K562 (cell line): ENCODE data around the gene BTBD17. TPM values are rescaled to one million over a fixed set of nuclear protein-coding genes. Genes with fewer than 3 reads are reported as not detected.

ENCODE experiments used
- ATAC-seq: fragments of 200-7000 bp; cut with Tn5 transposase; 3 replicates; pipeline ENCODE4 v1.9.1; 2020; ENCODE audit warnings: moderate library complexity
- BruUV-seq: library from RNA; stranded (reverse); fragments of 400-500 nt; replicated peaks from 2 replicates; lab custom pipeline; 2021; lab: Mats Ljungman, UMichigan
- CTCF ChIA-PET: fragments of 300-600 bp; formaldehyde crosslinking; extraction: SDS; loops from one replicate; lab custom pipeline; 2021; ENCODE audit warnings: low intra/inter-chr PET ratio; lab: Yijun Ruan, JAX
- POLR2A ChIA-PET: fragments of 300-600, 350-650 bp; sonication (Branson Sonifier 250); formaldehyde crosslinking; extraction: SDS; loops from one replicate; lab custom pipeline; 2021; ENCODE audit warnings: antibody characterized with exemption, inconsistent platforms; lab: Yijun Ruan, JAX
- DNase-seq, 4 experiments: peaks; one replicate each; pipeline versions ENCODE4 v3.0.0 to v3.0.0-alpha.2; 2011 to 2018; ENCODE audit warnings: low spot score in 3 of 4, mixed read lengths in 3 of 4; ENCODE audit errors: extremely low read depth in 1 of 4
- FAIRE-seq: peaks from 2 replicates; lab custom pipeline; 2011; peaks lifted over from hg19 to GRCh38; lab: Jason Lieb, UNC
- H2AFZ ChIP-seq: 2 replicates; pipeline ENCODE4 v1.6.0; 2011; ENCODE audit warnings: low read depth, low read length, control low read depth, inconsistent platforms
- H3K27ac ChIP-seq: fragments of 200-600 bp; 3 replicates; pipeline ENCODE4 v1.8.0; 2011; ENCODE audit warnings: low read depth, mild to moderate bottlenecking, control low read depth, inconsistent platforms, low read length, moderate library complexity, mixed read lengths; ENCODE audit errors: extremely low read depth
- H3K27me3 ChIP-seq, 2 experiments: fragments of 300-600 bp in 1 of 2; 2 replicates in 1 of 2; 3 replicates in 1 of 2; pipeline versions ENCODE4 v1.6.0 to v1.8.0; 2011; ENCODE audit warnings: inconsistent platforms in 2 of 2, low read length in 2 of 2, mild to moderate bottlenecking in 1 of 2, mixed read lengths in 1 of 2, moderate library complexity in 1 of 2; ENCODE audit not compliant: control insufficient read depth in 2 of 2, insufficient read depth in 2 of 2
- H3K36me3 ChIP-seq: fragments of 300-600 bp; 3 replicates; pipeline ENCODE4 v1.8.0; 2011; ENCODE audit warnings: mild to moderate bottlenecking, low read length, inconsistent platforms; ENCODE audit not compliant: control insufficient read depth, insufficient read depth
- H3K4me1 ChIP-seq, 2 experiments: fragments of 200-600 bp in 1 of 2; replicated peaks in 1 of 2; 2 replicates in 1 of 2; 3 replicates in 1 of 2; pipeline versions ENCODE4 v1.5.1 to v1.8.0; 2011; ENCODE audit warnings: inconsistent platforms in 2 of 2, low read length in 2 of 2, mild to moderate bottlenecking in 1 of 2, mixed read lengths in 1 of 2, moderate library complexity in 1 of 2; ENCODE audit not compliant: control insufficient read depth in 2 of 2, insufficient read depth in 2 of 2
- H3K4me2 ChIP-seq: 2 replicates; pipeline ENCODE4 v1.6.1; 2011; ENCODE audit warnings: low read length, control low read depth, inconsistent platforms, mixed read lengths; ENCODE audit not compliant: insufficient read depth
- H3K4me3 ChIP-seq: fragments of 200-600 bp; sonication (generic), shearing (Covaris generic); 2 replicates; pipeline ENCODE4 v1.5.1; 2016; ENCODE audit warnings: control low read depth, inconsistent platforms
- H3K79me2 ChIP-seq: fragments of 200-600 bp; 3 replicates; pipeline ENCODE4 v1.8.0; 2011; ENCODE audit warnings: low read length, inconsistent platforms; ENCODE audit not compliant: control insufficient read depth, insufficient read depth
- H3K9ac ChIP-seq, 2 experiments: 2 replicates each; pipeline versions ENCODE4 v1.6.0 to v1.6.1; 2011; ENCODE audit warnings: low read depth in 2 of 2, low read length in 2 of 2, control low read depth in 1 of 2, inconsistent platforms in 1 of 2, mild to moderate bottlenecking in 1 of 2, mixed read lengths in 1 of 2; ENCODE audit not compliant: insufficient read depth in 1 of 2
- H3K9me1 ChIP-seq: one replicate; pipeline ENCODE4 v1.6.0; 2011; ENCODE audit warnings: inconsistent platforms, mild to moderate bottlenecking, low read length, moderate library complexity; ENCODE audit not compliant: control insufficient read depth, insufficient read depth
- H3K9me3 ChIP-seq: replicated peaks from 2 replicates; pipeline ENCODE4 v1.5.1; 2011; ENCODE audit warnings: low read depth, low read length, inconsistent platforms; ENCODE audit not compliant: control insufficient read depth, insufficient read depth
- H4K20me1 ChIP-seq: replicated peaks from 2 replicates; pipeline ENCODE4 v1.6.1; 2011; ENCODE audit warnings: low read length, inconsistent platforms, mixed read lengths; ENCODE audit not compliant: control insufficient read depth, insufficient read depth
- COPS2 ChIP-seq: fragments of 450-650 bp; conservative IDR thresholded peaks from 2 replicates; pipeline ENCODE4 v1.6.1; 2016; ENCODE audit warnings: mild to moderate bottlenecking, moderate library complexity
- MBD2 ChIP-seq: sonication (generic); IDR thresholded peaks from 2 replicates; pipeline ENCODE4 v1.6.1; 2016; ENCODE audit warnings: low read depth, borderline replicate concordance
- MYC ChIP-seq, 2 experiments: fragments of 250-450 bp in 1 of 2; sonication (Bioruptor Pico) in 1 of 2; IDR thresholded peaks; 2 replicates each; pipeline versions ENCODE4 v1.5.1 to v1.6.1; 2012 to 2021; ENCODE audit warnings: low read depth in 2 of 2, borderline replicate concordance in 1 of 2, improper control_type of control experiment in 1 of 2, low read length in 1 of 2, mild to moderate bottlenecking in 1 of 2, moderate library complexity in 1 of 2
- MYNN ChIP-seq, 2 experiments: sonication (generic); formaldehyde crosslinking in 1 of 2; IDR thresholded peaks; 2 replicates each; pipeline versions ENCODE4 v1.5.0 to v1.6.1; 2016 to 2020; ENCODE audit warnings: antibody characterized with exemption in 1 of 2, missing genetic modification reagents in 1 of 2
- RAD21 ChIP-seq, 2 experiments: fragments of 250-450 bp in 1 of 2; fragments of 450-650 bp in 1 of 2; sonication (Bioruptor Pico) in 1 of 2; formaldehyde crosslinking in 1 of 2; IDR thresholded peaks in 1 of 2; conservative IDR thresholded peaks in 1 of 2; 2 replicates each; pipeline versions ENCODE4 v1.4.0 to v1.8.0; 2020 to 2022; ENCODE audit warnings: mild to moderate bottlenecking in 2 of 2, moderate library complexity in 1 of 2
- TCF7L2 ChIP-seq: fragments of 150-350 bp; IDR thresholded peaks from 2 replicates; pipeline ENCODE4 v1.6.1; 2016; ENCODE audit warnings: low read depth, mild to moderate bottlenecking, low read length, moderate library complexity
- ZBTB17 ChIP-seq: fragments of 450-650 bp; formaldehyde crosslinking; IDR thresholded peaks from 2 replicates; pipeline ENCODE4 v1.4.0; 2020; ENCODE audit warnings: mild to moderate bottlenecking
- ZKSCAN8 ChIP-seq: fragments of 200-800 bp; sonication (Bioruptor generic); IDR thresholded peaks from 2 replicates; pipeline ENCODE4 v1.6.1; 2016; ENCODE audit warnings: missing genetic modification characterization, missing compliant biosample characterization
- ZNF384 ChIP-seq: IDR thresholded peaks from 2 replicates; pipeline ENCODE4 v1.6.1; 2012; ENCODE audit warnings: low read depth, low read length, improper control_type of control experiment
- WGBS: fragments of 100-300 bp; shearing (Covaris generic); methylation state at CpG from one replicate; pipeline ENCODE4 v1.1.6; 2016; ENCODE audit warnings: low coverage, mixed read lengths; ENCODE audit not compliant: insufficient coverage; ENCODE audit errors: missing lambda C conversion rate; 5-methylcytosine and 5-hydroxymethylcytosine counted together
- in situ Hi-C: fragments of 300-500 bp; cut with MboI; formaldehyde crosslinking; loops from 4 replicates; pipeline ENCODE4 v1.15.0; 2018; ENCODE audit warnings: inconsistent platforms, mixed read lengths
- intact Hi-C: fragments of 100-400 bp; cut with micrococcal nuclease; formaldehyde crosslinking; loops from 2 replicates; pipeline ENCODE4 v1.14.2; 2022
- polyA plus RNA-seq, 8 experiments: library from polyadenylated mRNA; depleted of rRNA in 4 of 8; stranded (reverse) in 5 of 8; unstranded in 3 of 8; fragments of >200 nt; fragmentation: Nextera tagmentation in 2 of 8; fragmentation: Illumina TruSeq in 1 of 8; extraction: Ambion mirVana in 2 of 8; extraction: Trizol in 1 of 8; gene quantifications; 2 replicates each; pipeline versions ENCODE4 v1.2.1 to v1.2.3, GENCODE V29; 2011 to 2014; ENCODE audit warnings: inconsistent platforms in 1 of 8, missing spikeins in 1 of 8
- total RNA-seq, 7 experiments: library from RNA; depleted of rRNA in 6 of 7; stranded (reverse); fragments of >200 nt in 6 of 7; fragmentation: Illumina TruSeq in 2 of 7; extraction: Trizol in 2 of 7; gene quantifications; 2 replicates each; pipeline versions ENCODE4 v1.2.1 to v1.2.3, GENCODE V29; 2011 to 2021; ENCODE audit warnings: low replicate concordance in 1 of 7
- TF ChIP-seq, protein P1 (sequence below): IDR thresholded peaks from 2 replicates; pipeline ENCODE4 v1.6.1; 2014; ENCODE audit warnings: antibody characterized with exemption
- TF ChIP-seq, protein P2 (sequence below), 2 experiments: fragments of 450-650 bp in 1 of 2; sonication (generic) in 1 of 2; formaldehyde crosslinking; conservative IDR thresholded peaks; 2 replicates each; pipeline versions ENCODE4 v1.4.0 to v1.8.1; 2020 to 2022; ENCODE audit warnings: mild to moderate bottlenecking in 1 of 2, missing genetic modification reagents in 1 of 2
- TF ChIP-seq, protein P3 (sequence below): fragments of 250-450 bp; sonication (Bioruptor Pico); IDR thresholded peaks from 2 replicates; pipeline ENCODE4 v1.8.0; 2021; ENCODE audit warnings: moderate library complexity, mild to moderate bottlenecking, inconsistent platforms

Gene BTBD17
- total and polyA plus RNA-seq, 9 of the 15 experiments (the other 6 are each of a cell fraction or from before 2014, with no cell fraction given), result not detected

DNA sequence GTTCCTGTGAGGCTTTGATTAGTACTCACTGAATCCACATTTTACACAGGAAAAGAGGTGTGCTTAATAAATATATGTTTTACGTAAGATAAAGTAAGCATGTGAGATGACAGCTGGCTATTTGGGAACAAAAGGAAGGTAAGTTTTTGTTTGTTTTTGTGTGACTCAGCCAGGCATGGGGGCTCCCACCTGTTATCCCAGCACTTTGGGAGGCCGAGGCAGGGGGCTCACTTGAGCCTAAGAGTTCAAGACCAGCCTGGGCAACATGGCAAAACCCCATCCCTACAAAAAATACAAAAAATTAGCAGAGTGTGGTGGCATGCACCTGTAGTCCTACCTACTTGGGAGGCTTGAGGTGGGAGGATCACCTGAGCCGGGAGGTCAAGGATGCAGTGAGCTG, 23.5 kb upstream of the BTBD17 start:
- Histone ChIP-seq H2AFZ (no peak overlapping the region), H3K4me2 (no peak overlapping the region), H3K4me3 (no peak overlapping the region), H4K20me1 (no peaks in the 10 kb centered on the region), H3K36me3 (no peaks in the 10 kb centered on the region), H3K27me3 (peaks cover 32 to 54% of the 10 kb centered on the region in 2 experiments; a peak in 4 of 5 replicates), H3K9ac (no peak overlapping the region), H3K79me2 (no peaks in the 10 kb centered on the region), H3K9me3 (no peaks in the 10 kb centered on the region), H3K27ac (no peak overlapping the region), H3K4me1 (peaks cover 0 to under 1% of the 10 kb centered on the region in 2 experiments; a peak in 2 of 5 replicates), H3K9me1 (no peaks in the 10 kb centered on the region)
- no peak for DNase-seq
- FAIRE-seq, result no peak
- ATAC-seq, result no peak
- 11% methylated on average over 3 of the region's 3 CpGs for WGBS
- intact Hi-C loops (no loop called here), in situ Hi-C loops (no loop called here)
- POLR2A ChIA-PET, result interaction anchor here (0.6 kb wide), 1 partner anchor 12 kb away, joined by 3 read pairs; no protein-coding TSS in a partner anchor
- BruUV-seq, result no TSS peak
- TF ChIP-seq MYNN (IDR thresholded peaks at IDR 0.05) (no peak), MYNN (CRISPR knock-in tag; IDR thresholded peaks at IDR 0.05) (no peak), MBD2 (no peak), ZBTB17 (CRISPR knock-in tag) (no peak), ZNF384 (no peak), COPS2 (no peak), TCF7L2 (no peak), MYC (IDR thresholded peaks at IDR 0.05; ENCODE audit: low read depth, low read length) (no peak), MYC (CRISPR knock-in tag; IDR thresholded peaks at IDR 0.05; ENCODE audit: borderline replicate concordance, low read depth) (no peak), RAD21 (CRISPR knock-in tag; conservative IDR thresholded peaks at IDR 0.05 in 1 of 2, IDR thresholded peaks at IDR 0.05 in 1 of 2) (no peak), ZKSCAN8 (CRISPR knock-in tag) (no peak)
- TF ChIP-seq, protein P1, sequence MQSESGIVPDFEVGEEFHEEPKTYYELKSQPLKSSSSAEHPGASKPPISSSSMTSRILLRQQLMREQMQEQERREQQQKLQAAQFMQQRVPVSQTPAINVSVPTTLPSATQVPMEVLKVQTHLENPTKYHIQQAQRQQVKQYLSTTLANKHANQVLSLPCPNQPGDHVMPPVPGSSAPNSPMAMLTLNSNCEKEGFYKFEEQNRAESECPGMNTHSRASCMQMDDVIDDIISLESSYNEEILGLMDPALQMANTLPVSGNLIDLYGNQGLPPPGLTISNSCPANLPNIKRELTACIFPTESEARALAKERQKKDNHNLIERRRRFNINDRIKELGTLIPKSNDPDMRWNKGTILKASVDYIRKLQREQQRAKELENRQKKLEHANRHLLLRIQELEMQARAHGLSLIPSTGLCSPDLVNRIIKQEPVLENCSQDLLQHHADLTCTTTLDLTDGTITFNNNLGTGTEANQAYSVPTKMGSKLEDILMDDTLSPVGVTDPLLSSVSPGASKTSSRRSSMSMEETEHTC, result no peak
- TF ChIP-seq, protein P2, sequence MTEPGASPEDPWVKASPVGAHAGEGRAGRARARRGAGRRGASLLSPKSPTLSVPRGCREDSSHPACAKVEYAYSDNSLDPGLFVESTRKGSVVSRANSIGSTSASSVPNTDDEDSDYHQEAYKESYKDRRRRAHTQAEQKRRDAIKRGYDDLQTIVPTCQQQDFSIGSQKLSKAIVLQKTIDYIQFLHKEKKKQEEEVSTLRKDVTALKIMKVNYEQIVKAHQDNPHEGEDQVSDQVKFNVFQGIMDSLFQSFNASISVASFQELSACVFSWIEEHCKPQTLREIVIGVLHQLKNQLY (CRISPR knock-in tag; conservative IDR thresholded peaks at IDR 0.05), result no peak
- TF ChIP-seq, protein P3, sequence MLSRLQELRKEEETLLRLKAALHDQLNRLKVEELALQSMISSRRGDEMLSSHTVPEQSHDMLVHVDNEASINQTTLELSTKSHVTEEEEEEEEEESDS (CRISPR knock-in tag), result no peak
- CTCF ChIA-PET, result no interaction called here
